ENCODE data around the gene TAS2R14. TPM values are rescaled to one million over a fixed set of nuclear protein-coding genes. Genes with fewer than 3 reads are reported as not detected.

Gene TAS2R14
- total and polyA plus RNA-seq, 2 of the 13 experiments (the other 11 are each of a cell fraction or from before 2014, with no cell fraction given) = 1.1 to 2.3 TPM

DNA sequence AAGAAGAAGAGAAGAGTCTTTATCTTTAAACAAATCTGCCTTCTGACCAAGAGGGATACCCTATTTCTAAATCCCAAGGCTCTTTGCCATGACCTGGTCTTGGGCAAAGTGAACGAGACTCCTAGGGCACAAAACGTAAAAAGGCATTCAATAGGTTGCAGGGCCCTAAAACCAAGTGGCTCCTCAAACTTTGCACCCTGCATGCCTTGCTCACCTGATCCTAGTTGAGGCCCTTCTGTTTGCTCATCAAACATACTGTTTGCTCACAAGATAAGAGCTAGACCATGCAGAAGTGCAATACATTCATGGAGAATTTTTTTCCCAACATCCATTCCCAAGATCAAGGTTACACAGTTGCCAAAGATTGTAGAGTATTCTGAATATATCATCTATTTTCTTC, 47.1 kb downstream of the TAS2R14 start (continued):
- peak; percentile 82 for TF ChIP-seq XRCC5 (optimal IDR thresholded peaks at IDR 0.05; ENCODE audit: low read length)
- no peak for TF ChIP-seq ZNF558 (CRISPR knock-in tag; IDR thresholded peaks at IDR 0.05; ENCODE audit: borderline replicate concordance)
- TF ChIP-seq NR2F2 (IDR thresholded peaks at IDR 0.05; ENCODE audit: borderline replicate concordance, low read depth) = peak; percentile 88; the same call in 1 of the 2 replicates
- TF ChIP-seq ZNF883 (CRISPR knock-in tag; IDR thresholded peaks at IDR 0.05; ENCODE audit: not compliant biosample characterization) = no peak
- TF ChIP-seq NCOA5 (CRISPR knock-in tag; IDR thresholded peaks at IDR 0.05) = no peak
- no peak for TF ChIP-seq THYN1 (CRISPR knock-in tag; IDR thresholded peaks at IDR 0.05; ENCODE audit: borderline replicate concordance, low read depth)
- peak; percentile 68; the same call in 1 of the 2 replicates for TF ChIP-seq SNAPC2 (CRISPR knock-in tag; IDR thresholded peaks at IDR 0.05)
- peak; percentile 96 for TF ChIP-seq TBL1XR1 (IDR thresholded peaks at IDR 0.05; ENCODE audit: borderline replicate concordance, low read length, partially characterized antibody)
- peak; percentile 85; the same call in 1 of the 2 replicates for TF ChIP-seq ZKSCAN8 (CRISPR knock-in tag; IDR thresholded peaks at IDR 0.05; ENCODE audit: borderline replicate concordance)
- 0 out of 2 replicates have a peak, but pooled peaks have one; percentile 10 for TF ChIP-seq STAG1 (CRISPR knock-in tag; IDR thresholded peaks at IDR 0.05)
- peak; percentile 95 for TF ChIP-seq NCOR1 (IDR thresholded peaks at IDR 0.05; ENCODE audit: borderline replicate concordance, low read length)
- TF ChIP-seq FLYWCH1 (CRISPR knock-in tag; IDR thresholded peaks at IDR 0.05) = no peak
- TF ChIP-seq TARDBP (CRISPR knock-in tag; IDR thresholded peaks at IDR 0.05) = peak; percentile 97
- TF ChIP-seq, protein P1, sequence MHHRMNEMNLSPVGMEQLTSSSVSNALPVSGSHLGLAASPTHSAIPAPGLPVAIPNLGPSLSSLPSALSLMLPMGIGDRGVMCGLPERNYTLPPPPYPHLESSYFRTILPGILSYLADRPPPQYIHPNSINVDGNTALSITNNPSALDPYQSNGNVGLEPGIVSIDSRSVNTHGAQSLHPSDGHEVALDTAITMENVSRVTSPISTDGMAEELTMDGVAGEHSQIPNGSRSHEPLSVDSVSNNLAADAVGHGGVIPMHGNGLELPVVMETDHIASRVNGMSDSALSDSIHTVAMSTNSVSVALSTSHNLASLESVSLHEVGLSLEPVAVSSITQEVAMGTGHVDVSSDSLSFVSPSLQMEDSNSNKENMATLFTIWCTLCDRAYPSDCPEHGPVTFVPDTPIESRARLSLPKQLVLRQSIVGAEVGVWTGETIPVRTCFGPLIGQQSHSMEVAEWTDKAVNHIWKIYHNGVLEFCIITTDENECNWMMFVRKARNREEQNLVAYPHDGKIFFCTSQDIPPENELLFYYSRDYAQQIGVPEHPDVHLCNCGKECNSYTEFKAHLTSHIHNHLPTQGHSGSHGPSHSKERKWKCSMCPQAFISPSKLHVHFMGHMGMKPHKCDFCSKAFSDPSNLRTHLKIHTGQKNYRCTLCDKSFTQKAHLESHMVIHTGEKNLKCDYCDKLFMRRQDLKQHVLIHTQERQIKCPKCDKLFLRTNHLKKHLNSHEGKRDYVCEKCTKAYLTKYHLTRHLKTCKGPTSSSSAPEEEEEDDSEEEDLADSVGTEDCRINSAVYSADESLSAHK (CRISPR knock-in tag; IDR thresholded peaks at IDR 0.05; ENCODE audit: borderline replicate concordance) = no peak
- TF ChIP-seq ZNF431 (CRISPR knock-in tag; IDR thresholded peaks at IDR 0.05; ENCODE audit: borderline replicate concordance, low read depth) = 0 out of 2 replicates have a peak, but pooled peaks have one; percentile 42
- no peak for TF ChIP-seq ZNF367 (CRISPR knock-in tag; IDR thresholded peaks at IDR 0.05; ENCODE audit: borderline replicate concordance)
- TF ChIP-seq, protein P2, sequence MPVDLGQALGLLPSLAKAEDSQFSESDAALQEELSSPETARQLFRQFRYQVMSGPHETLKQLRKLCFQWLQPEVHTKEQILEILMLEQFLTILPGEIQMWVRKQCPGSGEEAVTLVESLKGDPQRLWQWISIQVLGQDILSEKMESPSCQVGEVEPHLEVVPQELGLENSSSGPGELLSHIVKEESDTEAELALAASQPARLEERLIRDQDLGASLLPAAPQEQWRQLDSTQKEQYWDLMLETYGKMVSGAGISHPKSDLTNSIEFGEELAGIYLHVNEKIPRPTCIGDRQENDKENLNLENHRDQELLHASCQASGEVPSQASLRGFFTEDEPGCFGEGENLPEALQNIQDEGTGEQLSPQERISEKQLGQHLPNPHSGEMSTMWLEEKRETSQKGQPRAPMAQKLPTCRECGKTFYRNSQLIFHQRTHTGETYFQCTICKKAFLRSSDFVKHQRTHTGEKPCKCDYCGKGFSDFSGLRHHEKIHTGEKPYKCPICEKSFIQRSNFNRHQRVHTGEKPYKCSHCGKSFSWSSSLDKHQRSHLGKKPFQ (CRISPR knock-in tag; IDR thresholded peaks at IDR 0.05; ENCODE audit: insufficient replicate concordance) = peak; percentile 48
- TF ChIP-seq RNF2 (conservative IDR thresholded peaks at IDR 0.05; ENCODE audit: low read depth) = 0 out of 2 replicates have a peak, but pooled peaks have one; percentile 30
- no peak for TF ChIP-seq GTF3A (CRISPR knock-in tag; conservative IDR thresholded peaks at IDR 0.05)
- no peak for TF ChIP-seq SMARCC2 (IDR thresholded peaks at IDR 0.05)
- TF ChIP-seq, protein P3, sequence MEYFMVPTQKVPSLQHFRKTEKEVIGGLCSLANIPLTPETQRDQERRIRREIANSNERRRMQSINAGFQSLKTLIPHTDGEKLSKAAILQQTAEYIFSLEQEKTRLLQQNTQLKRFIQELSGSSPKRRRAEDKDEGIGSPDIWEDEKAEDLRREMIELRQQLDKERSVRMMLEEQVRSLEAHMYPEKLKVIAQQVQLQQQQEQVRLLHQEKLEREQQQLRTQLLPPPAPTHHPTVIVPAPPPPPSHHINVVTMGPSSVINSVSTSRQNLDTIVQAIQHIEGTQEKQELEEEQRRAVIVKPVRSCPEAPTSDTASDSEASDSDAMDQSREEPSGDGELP (IDR thresholded peaks at IDR 0.05; ENCODE audit: borderline replicate concordance, low read depth) = peak; percentile 91
- no peak for TF ChIP-seq ZNF569 (CRISPR knock-in tag; IDR thresholded peaks at IDR 0.05; ENCODE audit: borderline replicate concordance)
